Measurements from ENCODE around the gene CDS2.

- TF ChIP-seq CTCF (conservative IDR thresholded peaks at IDR 0.05; ENCODE audit: low read depth, low read length) (no peak), EZH2 (IDR thresholded peaks at IDR 0.05; ENCODE audit: low read length, unreplicated experiment) (no peak), EZH2phosphoT487 (IDR thresholded peaks at IDR 0.05; ENCODE audit: borderline replicate concordance, low read length) (no peak)
These were observed 17.0 kb downstream of the CDS2 start for GRCh38 chr20:5143851-5144250.
